T follicular helper cell (primary cell): Measurements from ENCODE around the gene LCE1D.

Source experiments
- DNase-seq: peaks from one replicate; pipeline ENCODE4 v3.0.0-alpha.2; 2020; ENCODE audit warnings: low read depth
- total RNA-seq, 2 experiments: gene quantifications; one replicate each; lab custom pipeline; 2026; lab: John Stamatoyannopoulos, UW

LCE1D gene, protein sequence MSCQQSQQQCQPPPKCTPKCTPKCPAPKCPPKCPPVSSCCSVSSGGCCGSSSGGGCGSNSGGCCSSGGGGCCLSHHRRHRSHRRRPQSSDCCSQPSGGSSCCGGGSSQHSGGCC
- 0 reads per million in 2 experiments for total RNA-seq

GRCh38 chr1:152796421-152796820 is at the start of gene LCE1D:
TSS of gene LCE1D (plus strand) at chr1:152796721. CDS start at chr1:152797795, 1,074 bp downstream.
- no peak for DNase-seq

DNA sequence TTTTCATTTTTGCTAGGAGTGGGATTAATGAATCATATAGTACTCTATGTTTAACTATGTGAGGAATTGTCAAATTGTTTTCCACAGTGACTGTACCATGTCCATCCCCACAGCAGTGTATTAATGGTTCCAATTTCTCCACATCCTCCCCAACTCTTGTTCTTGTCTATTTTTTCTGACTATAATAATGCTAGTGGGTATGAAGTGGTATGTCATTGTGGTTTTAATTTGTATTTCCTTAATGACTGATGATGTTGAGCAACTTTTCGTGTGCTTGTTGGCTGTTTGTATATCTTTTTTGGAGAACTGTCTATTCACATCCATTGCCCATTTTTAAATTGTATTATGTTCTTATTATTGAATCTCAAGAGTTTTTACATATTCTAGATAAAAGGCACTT is 48.7 kb upstream of the LCE1D start:
- DNase-seq = no peak

GRCh38 chr1:152752225-152752624 is 44.3 kb upstream of the LCE1D start:
- no peak for DNase-seq

DNA sequence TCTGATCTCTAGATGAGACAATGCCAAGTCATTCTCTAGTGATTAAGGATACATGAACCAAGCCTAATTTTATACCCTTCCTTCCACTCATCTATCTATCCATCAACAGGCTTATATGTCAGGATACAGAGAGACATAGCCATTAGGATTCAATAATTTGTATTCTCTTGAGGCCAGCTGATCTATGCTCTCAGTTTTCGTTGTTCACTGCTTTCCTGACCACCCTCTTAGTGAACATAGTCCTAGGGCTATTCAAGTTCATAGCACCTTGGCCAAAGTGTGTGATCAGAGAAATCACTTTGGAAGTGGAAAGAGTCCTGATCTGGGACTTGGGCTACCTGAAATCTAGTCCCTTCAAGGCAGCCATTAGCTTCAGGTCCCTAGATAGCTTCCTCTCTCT is 42.9 kb upstream of the LCE1D start:
- no peak for DNase-seq

- no peak for DNase-seq
Measured at GRCh38 chr1:152756872-152757271, 39.6 kb upstream of the LCE1D start.

DNA sequence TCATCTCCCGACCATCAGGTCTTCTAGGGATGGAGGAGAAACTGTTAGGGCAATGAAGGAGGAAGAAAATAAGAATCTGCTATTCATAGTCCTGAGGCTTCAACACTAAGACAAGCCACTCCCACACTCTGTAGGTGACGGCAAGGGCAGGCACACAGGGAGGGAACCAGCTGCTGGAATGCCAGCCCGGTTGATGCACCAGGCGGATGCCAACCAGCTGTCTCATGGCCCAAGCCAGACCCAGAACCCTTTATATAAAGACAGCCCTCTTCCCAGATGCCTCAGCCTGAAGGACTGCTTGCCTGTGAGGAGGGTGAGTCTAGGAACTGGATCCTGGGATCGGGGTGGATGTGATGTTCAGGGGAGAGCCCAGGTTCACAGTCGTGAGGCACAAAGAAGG is 38.8 kb upstream of the LCE1D start, which contains the start of gene KPRP:
Gene KPRP, plus strand, starts transcription at position 279 of the 400 bp plus-strand sequence. CDS start 1,564 bp downstream, outside the sequence.
- DNase-seq = no peak

- DNase-seq = no peak
Measured at GRCh38 chr1:152758636-152759035, 37.9 kb upstream of the LCE1D start.

GRCh38 chr1:152759453-152760173 is 36.9 kb upstream of the LCE1D start:
- DNase-seq = no peak

GRCh38 chr1:152760551-152761190 is 35.9 kb upstream of the LCE1D start:
- DNase-seq = no peak

DNA sequence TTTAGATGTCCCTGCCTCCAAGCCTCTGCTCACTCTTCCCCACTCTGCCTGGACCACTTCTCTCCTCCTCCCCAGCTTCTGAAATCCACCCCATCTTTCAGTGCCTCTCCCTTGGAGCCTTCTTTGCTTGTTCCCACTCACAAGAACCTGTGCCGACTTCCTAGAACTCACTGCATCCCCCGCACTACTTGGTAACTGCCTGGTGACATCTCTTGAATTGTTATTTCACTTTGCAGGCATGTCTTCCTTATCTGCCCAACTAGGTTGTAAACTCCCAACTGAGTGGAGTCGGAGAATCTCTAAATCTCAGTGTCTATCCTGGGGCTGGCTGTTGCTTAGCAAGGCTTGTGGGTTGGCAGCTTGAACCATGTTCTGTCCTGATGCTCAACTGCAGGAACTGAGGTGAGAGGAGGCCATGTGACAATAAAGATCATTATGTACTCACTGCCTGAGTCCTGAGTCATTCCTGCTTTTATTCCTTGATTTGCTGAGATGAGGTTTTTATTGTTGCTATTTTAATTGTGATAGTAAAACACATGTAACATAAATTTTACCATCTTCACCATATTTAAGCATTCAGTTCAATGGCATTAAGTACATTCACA is 34.8 kb upstream of the LCE1D start:
- DNase-seq = no peak

- DNase-seq = no peak
Measured at GRCh38 chr1:152768847-152769533, 27.5 kb upstream of the LCE1D start.

- DNase-seq = no peak
Measured at GRCh38 chr1:152770411-152770810, 26.1 kb upstream of the LCE1D start.

- no peak for DNase-seq
Measured at GRCh38 chr1:152774875-152775274, 21.6 kb upstream of the LCE1D start, which contains the start of gene LCE1F. TSS of gene LCE1F (plus strand) at chr1:152775140. CDS start at chr1:152776372, 1,232 bp downstream.

DNA sequence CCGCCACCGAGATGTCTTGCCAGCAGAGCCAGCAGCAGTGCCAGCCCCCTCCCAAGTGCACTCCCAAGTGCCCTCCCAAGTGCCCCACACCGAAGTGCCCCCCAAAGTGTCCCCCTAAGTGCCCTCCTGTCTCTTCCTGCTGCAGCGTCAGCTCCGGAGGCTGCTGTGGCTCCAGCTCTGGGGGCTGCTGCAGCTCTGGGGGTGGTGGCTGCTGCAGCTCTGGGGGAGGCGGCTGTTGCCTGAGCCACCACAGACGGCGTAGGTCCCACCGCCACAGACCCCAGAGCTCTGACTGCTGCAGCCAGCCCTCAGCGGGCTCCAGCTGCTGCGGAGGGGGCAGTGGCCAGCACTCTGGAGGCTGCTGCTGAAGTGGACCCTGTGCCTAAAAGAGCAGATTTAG is 20.2 kb upstream of the LCE1D start:
- DNase-seq = no peak

- DNase-seq = no peak
Measured at GRCh38 chr1:152777510-152778137, 18.9 kb upstream of the LCE1D start.

DNA sequence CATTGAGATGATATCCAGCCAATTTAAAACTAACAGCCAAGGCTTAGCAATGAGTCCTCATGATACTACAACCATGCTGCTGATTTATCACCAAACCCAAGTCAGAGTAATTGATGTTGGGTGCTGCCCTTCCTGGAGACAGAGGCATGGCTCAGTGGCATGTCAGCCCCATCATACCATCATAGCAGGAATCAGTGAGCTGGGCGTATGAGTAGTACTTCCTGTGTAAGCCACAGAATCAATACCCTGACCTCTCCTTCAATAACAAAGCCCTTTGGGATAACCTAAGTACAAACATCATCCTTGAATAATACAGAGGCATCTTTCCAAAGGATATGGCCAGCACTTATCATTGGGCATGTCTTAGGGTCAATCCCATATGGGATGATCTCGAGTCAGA is 13.4 kb upstream of the LCE1D start:
- DNase-seq = no peak

DNA sequence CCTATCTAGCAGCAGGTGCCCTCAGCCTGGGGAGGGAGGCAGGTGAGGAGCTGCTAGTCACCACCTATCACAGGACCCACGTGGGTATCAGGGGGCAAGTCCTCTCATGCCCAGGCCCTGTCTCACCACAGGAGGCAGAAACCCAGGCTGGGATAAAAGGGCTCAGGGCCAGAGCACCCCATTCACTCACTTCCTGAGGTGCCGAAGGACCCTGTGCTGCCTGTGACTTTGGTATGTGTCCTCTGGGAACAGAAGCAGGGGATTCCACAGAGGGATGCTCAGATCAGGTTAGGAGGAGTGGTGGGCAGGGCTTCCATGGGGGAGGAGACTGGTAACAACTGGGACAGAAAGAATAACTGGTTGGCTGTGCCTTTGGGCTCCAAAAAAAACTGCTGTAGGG is 10.4 kb upstream of the LCE1D start, which contains the start of gene LCE1E:
Gene LCE1E, plus strand, starts transcription at position 181 of the 400 bp plus-strand sequence. CDS start 1,043 bp downstream, outside the sequence.
- no peak for DNase-seq

DNA sequence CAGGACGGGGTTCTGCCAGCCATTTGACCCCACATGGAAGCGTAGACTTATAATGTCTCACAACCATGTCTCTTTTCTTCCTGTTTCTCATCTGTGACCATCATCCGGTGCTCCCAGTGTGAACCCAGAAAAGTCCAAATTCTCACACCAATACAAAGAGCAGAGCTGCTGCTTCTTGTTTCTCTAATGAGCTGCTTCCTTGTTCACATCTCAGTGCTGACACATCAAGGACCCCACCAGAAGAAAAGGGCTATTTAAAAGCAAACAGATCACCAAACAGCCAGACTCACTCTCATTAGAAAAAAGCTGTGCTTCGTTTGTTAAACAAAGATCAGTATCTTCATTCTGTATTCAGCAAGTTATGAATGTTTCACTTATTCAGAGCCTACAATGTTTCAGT is 835 bp upstream of the LCE1D start:
- DNase-seq = no peak

DNA sequence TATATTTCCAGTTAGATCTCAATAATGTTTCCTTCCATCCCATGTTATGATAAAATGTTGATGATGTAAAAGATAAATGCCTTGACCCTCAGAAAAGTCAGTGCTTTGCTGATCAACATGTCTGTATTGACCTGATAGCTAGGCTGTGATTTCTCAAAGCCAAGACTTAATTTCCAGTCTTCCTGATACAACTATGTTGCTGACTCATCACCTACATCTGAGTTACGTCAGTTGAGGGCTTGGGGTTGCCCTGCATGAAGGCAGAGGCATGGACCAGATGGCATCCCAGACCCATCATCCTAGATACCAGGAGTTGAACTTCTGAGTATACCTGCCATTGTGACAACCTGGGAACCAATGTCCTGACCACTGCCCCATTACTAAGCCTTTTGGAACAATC is 4.8 kb downstream of the LCE1D start:
- no peak for DNase-seq

DNA sequence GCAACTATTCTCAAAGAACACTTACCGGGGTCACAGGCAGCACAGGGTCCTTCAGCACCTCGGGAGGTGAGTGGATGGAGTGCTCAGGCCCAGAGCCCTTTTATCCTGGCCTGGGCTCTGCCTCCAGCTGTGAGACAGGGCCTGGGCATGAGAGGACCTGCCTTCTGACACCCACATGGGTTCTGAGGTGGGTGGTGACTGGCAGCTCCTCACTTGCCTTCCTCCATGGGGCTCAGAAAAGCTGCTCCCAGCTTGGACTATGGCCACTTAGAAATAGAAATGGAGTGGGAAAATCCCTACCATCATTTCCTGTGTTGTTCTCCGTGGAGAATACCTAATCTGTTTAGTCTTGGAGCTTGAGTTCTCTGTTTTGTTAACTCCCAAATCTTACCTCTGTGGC is 10.1 kb downstream of the LCE1D start, which contains the start of gene LCE1C:
Gene LCE1C, minus strand, starts transcription at position 76 of the 400 bp plus-strand sequence. CDS start 1,173 bp downstream, outside the sequence.
- no peak for DNase-seq

DNA sequence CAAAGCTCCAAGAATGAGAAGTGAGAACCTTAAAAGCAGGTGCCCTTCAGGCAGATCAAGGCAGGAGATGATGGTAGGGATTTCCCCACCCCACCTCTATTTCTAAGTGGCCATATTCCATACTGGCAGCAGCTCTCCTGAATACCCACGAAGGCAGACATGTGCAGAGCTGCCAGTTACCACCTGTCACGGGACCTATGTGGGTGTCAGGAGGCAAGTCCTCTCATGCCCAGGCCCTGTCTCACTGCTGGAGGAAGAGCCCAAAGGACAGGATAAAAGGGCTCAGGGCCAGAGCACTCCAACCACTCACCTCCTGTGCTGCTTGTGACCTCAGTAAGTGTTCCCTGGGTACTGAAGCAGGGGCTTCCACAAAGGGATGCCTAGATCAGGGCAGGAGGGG is 14.5 kb downstream of the LCE1D start:
- no peak for DNase-seq
